ENCODE measurements around the gene SMYD5.

DNA sequence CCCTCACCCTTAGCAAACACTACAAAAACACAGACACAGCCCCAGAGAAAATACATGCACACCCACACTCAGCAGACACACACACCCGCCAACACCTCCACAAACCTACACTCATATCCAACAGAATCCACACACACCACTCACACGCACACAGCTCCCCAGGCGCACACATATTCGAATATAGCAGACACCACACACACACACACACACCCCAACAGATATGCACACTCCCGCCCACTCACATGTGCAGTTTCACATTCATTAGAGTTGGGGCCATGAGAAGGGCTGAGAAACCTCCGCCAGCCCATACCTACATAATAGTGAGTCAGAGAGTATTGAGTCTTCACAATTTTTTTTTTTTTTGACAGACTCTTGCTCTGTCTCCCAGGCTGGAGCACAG lies 41.1 kb upstream of the SMYD5 start:
- TF ChIP-seq CTCF (IDR thresholded peaks at IDR 0.05) = no peak
- no peak for TF ChIP-seq POLR2A (IDR thresholded peaks at IDR 0.05)

All from Peyer's patch (tissue), 4 donors.